ENCODE results near the gene DCTPP1. TPM values are rescaled to one million over a fixed set of nuclear protein-coding genes. Genes with fewer than 3 reads are reported as not detected.

Gene DCTPP1
- total RNA-seq, 1 experiment from 2014 or later = 80.0 TPM

GRCh38 chr16:30395155-30395991 lies 34.5 kb downstream of the DCTPP1 start, which contains the start of gene ZNF48:
ZNF48 (plus strand) TSS chr16:30395420; CDS start chr16:30395795, 375 bp downstream.
- H3K27me3 ChIP-seq = no peaks in the 10 kb centered on the region
- peak within 1 kb of the TSS; percentile 78 for H3K4me3 ChIP-seq
- H3K4me1 ChIP-seq = peaks cover 4% of the 10 kb centered on the region
- peak; percentile 91 to 95 for DNase-seq
- H3K27ac ChIP-seq = peak within 1 kb of the TSS; percentile 64
- H3K36me3 ChIP-seq = no peaks in the 10 kb centered on the region
- no peaks in the 10 kb centered on the region for H3K9me3 ChIP-seq (replicated peaks)

GRCh38 chr16:30394592-30395154 lies 35.2 kb downstream of the DCTPP1 start:
- Histone ChIP-seq H3K4me3 (peak overlapping the region; percentile 78), H3K36me3 (no peaks in the 10 kb centered on the region), H3K27ac (peak overlapping the region; percentile 64), H3K9me3 (replicated peaks) (no peaks in the 10 kb centered on the region), H3K4me1 (peaks cover 4% of the 10 kb centered on the region), H3K27me3 (no peaks in the 10 kb centered on the region)
- DNase-seq = peak; percentile 29 to 50

- no peak for DNase-seq
- Histone ChIP-seq H3K4me1 (no peaks in the 10 kb centered on the region), H3K27me3 (no peaks in the 10 kb centered on the region), H3K27ac (no peak overlapping the region), H3K9me3 (replicated peaks) (no peaks in the 10 kb centered on the region), H3K36me3 (no peaks in the 10 kb centered on the region), H3K4me3 (no peak overlapping the region)
These were observed 46.3 kb downstream of the DCTPP1 start for GRCh38 chr16:30383521-30383920.

DNA sequence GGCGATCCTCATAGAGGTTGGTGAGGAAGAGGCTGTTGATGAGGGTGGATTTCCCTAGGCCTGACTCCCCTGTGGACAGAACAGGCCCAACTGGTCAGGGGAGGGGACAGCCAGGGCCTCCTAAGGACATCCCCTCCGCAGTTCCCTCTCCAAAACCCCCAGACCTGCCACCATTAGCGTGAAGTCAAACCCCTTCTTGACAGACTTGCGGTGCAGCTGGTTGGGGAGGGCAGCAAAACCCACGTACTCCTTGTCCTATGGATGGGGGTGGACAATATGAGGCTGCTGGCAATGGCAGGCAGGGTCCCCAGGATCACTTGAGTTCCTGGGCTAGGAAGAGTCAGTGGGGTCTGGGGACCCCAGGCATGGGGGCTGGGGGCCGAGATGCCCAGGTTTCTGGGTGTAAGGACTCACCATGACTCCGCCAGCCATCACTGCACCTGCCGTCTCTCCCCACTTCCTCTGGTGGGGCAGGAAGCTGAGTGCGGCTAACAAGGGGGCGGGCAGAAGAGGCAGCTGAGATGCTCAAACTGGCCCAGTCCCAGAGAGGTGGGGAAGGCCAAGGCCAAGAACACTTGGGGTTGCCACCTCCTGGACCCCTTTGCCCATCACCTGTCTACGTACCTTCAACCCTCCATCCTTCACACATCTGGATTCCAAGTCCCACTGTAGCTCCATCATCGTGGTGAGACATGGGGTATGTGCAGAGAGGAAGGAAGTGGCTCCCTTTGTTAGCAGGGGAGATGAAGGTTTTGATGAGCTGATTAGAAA lies 47.5 kb downstream of the DCTPP1 start, which contains the start of gene SEPTIN1:
SEPTIN1 (minus strand) TSS at position 451 of the 771 bp plus-strand sequence; CDS start at position 432, 19 bp downstream.
- H3K9me3 ChIP-seq (replicated peaks) = no peaks in the 10 kb centered on the region
- H3K36me3 ChIP-seq = no peaks in the 10 kb centered on the region
- no peak within 1 kb of the TSS for H3K27ac ChIP-seq
- no peak for DNase-seq
- H3K4me3 ChIP-seq = no peak within 1 kb of the TSS
- H3K4me1 ChIP-seq = peaks cover under 1% of the 10 kb centered on the region; the same call in 1 of the 2 replicates
- H3K27me3 ChIP-seq = no peaks in the 10 kb centered on the region

GRCh38 chr16:30381291-30382041 lies 48.4 kb downstream of the DCTPP1 start:
- DNase-seq = no peak
- no peak overlapping the region for H3K27ac ChIP-seq

DNA sequence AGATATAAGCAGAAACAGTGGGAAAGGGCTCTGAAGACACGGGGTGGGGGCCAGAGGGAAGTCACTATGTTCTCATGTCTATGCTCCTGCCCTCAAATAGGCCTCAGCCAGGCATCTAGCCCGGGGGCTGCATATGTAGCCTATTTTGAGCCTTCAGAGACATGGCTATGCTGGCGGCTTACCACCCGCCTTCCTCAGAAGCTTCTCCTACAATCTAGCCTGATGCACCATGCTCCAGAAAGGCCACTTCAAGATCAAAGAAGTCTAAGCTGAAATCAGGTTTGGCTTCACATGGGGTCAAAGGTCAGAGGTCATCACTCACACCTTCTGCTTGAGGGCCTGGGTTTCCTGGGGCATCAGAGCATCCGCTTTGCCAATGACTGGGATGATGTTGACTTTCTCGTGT lies 49.0 kb downstream of the DCTPP1 start:
- no peak for DNase-seq
- Histone ChIP-seq H3K9me3 (replicated peaks) (no peaks in the 10 kb centered on the region), H3K27ac (no peak overlapping the region), H3K27me3 (no peaks in the 10 kb centered on the region), H3K36me3 (no peaks in the 10 kb centered on the region), H3K4me3 (no peak overlapping the region), H3K4me1 (peaks cover 15% of the 10 kb centered on the region)

More at GRCh38 chr16:30381291-30382041, 48.4 kb downstream of the DCTPP1 start:
- Histone ChIP-seq H3K4me1 (peaks cover 9% of the 10 kb centered on the region), H3K27me3 (no peaks in the 10 kb centered on the region), H3K4me3 (no peak overlapping the region), H3K9me3 (replicated peaks) (no peaks in the 10 kb centered on the region), H3K36me3 (no peaks in the 10 kb centered on the region)

GRCh38 chr16:30380072-30380802 lies 49.6 kb downstream of the DCTPP1 start:
- Histone ChIP-seq H3K4me3 (no peak overlapping the region), H3K27me3 (no peaks in the 10 kb centered on the region), H3K36me3 (no peaks in the 10 kb centered on the region), H3K4me1 (peaks cover 19% of the 10 kb centered on the region), H3K9me3 (replicated peaks) (no peaks in the 10 kb centered on the region), H3K27ac (no peak overlapping the region)
- DNase-seq = no peak

DNA sequence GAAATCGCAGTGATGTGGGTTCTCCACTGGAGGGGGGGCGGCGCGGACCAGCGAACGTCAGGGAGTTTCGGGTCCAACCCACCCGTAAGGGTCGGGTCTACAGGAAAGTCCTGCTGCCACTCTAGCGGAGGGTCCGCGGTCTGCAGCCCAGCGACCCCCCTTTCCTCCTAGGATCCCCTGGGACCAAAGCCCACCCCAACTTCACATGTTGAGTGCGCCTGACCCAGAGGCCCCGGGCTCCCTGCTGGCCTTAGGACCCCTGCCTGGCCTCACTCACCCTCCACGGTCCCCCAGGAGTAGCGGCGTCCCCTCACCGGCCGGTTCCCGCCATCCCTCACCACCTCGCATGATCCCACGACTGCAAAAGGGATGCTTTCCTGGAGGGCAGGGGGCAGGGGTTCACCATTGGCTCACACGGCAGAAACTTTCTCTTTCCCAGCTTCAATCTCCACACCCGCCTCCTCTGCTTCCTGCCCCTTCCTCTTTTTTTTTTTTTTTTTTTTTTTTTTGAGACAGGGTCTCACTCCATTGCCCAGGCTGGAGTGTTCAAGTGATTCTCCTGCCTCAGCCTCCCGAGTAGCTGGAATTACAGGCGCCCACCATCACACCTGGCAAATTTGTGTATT lies 50.6 kb downstream of the DCTPP1 start:
- H3K4me1 ChIP-seq = peaks cover 19% of the 10 kb centered on the region
- H3K27me3 ChIP-seq = no peaks in the 10 kb centered on the region
- H3K27ac ChIP-seq = no peak overlapping the region
- H3K9me3 ChIP-seq (replicated peaks) = no peaks in the 10 kb centered on the region
- H3K4me3 ChIP-seq = peak overlapping the region; percentile 77
- no peak for DNase-seq
- no peaks in the 10 kb centered on the region for H3K36me3 ChIP-seq

DNA sequence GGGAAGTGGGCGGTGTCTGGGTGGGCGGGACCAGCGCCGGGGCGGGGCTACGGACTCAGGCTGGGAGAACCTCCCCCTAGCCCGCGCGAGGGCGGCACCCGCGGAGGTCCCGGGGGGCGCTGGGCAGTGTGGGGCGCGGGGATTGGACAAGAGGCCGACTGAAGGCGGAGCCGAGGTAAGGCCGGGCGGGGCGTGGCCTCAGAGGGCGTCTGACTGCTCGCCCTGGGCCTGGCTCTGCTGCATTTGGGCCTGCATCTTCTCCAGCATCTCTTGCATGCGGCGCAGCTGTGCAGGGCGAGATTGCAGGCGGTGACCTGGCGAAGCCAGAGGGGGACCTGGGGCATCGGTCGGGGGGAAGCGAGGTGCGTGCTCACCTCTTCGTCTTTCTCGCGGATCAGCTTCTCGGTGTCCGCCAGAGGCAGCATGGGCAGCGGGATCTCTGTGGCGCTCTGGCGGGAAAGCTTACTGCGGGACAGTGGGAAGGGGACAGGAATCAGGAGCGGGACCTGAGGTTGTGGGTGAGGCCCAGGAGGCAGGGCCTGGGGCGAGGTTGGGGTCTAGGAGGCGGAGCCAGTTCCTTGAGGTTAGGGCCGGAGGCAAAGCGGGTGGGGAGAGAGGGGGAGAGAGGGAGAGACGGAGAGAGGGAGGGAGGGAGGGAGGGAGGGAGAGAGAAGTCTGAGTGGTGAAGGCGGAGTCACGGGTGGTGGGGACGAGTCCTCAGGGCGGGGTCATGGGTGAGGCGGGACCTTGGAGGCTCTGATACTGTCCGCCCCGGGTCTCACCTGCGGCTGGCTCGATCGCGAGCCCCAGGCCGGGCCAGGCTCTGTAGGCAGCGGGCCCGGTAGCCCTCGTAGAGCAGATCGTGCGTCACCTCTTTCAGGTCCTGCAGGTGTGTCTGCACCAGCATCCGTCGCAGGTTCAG lies 51.3 kb downstream of the DCTPP1 start:
- Histone ChIP-seq H3K36me3 (no peaks in the 10 kb centered on the region), H3K9me3 (replicated peaks) (no peaks in the 10 kb centered on the region), H3K4me3 (peak overlapping the region; percentile 77), H3K27ac (peak overlapping the region; percentile 96), H3K27me3 (no peaks in the 10 kb centered on the region), H3K4me1 (peaks cover 19% of the 10 kb centered on the region)
- peak; percentile 99 for DNase-seq

DNA sequence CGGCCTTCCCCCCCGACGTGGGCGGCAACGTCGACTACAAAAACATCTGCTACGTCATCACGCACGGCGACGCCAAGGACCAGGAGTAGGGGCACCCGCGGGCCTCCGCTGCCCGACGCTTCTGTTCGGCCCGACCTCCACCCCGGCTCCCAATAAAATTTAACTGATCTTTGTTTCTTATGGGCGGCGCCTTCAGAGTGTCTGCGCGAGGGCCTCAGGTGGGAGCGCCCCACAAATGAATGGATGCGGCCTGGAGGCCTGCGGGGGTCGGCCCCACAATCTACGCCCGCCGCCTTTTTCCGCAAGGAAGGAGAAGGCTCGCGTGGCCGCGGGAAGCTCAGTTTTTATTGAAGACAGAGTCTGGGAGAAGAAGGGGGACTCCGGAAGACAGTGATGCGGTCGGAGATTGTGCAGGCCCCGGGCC lies 52.0 kb downstream of the DCTPP1 start:
- peak overlapping the region; percentile 77 for H3K4me3 ChIP-seq
- peaks cover 21% of the 10 kb centered on the region for H3K4me1 ChIP-seq
- no peaks in the 10 kb centered on the region for H3K9me3 ChIP-seq (replicated peaks)
- H3K27me3 ChIP-seq = no peaks in the 10 kb centered on the region
- H3K27ac ChIP-seq = peak overlapping the region; percentile 96
- peak; percentile 95 to 96 for DNase-seq
- no peaks in the 10 kb centered on the region for H3K36me3 ChIP-seq

DNA sequence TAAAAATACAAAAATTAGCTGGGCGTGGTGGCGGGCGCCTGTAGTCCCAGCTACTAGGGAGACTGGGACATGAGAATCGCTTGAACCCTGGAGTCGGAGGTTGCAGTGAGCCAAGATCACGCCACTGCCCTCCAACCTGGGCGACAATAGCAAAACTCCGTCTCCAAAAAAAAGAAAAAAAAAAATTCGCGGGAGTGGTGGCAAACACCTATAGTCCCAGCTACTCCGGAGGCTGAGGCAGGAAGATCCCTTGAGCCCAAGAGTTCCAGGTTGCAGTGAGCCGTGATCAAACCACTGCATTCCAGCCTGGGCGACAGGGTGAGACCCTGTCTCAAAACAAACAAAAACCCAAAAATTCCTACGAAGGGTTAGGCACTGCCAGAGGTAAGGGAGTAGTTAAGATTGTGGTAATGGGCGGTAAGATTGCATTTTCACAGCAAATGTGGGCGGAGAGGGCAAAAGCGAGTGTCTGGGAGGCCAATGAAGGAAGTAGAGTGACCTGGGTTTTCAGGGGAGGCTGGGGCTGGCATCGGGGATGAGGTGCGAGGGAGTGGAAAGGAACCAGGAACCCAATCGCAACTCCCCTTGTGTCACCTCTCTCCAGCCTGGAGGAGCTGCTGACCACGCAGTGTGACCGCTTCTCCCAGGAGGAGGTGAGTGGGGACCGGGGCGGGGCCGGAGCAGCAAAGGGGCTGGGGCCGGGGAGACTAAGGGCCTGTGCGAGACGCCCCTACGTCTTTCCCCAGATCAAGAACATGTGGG lies 52.6 kb downstream of the DCTPP1 start:
- no peak for DNase-seq
- Histone ChIP-seq H3K36me3 (no peaks in the 10 kb centered on the region), H3K4me3 (peak overlapping the region; percentile 77), H3K27ac (peak overlapping the region; percentile 96), H3K27me3 (no peaks in the 10 kb centered on the region), H3K4me1 (peaks cover 27% of the 10 kb centered on the region), H3K9me3 (replicated peaks) (no peaks in the 10 kb centered on the region)

- peaks cover 35% of the 10 kb centered on the region for H3K4me1 ChIP-seq
- DNase-seq = peak; percentile 65 to 73
- no peaks in the 10 kb centered on the region for H3K36me3 ChIP-seq
- no peaks in the 10 kb centered on the region for H3K27me3 ChIP-seq
- no peak overlapping the region for H3K4me3 ChIP-seq
- no peaks in the 10 kb centered on the region for H3K9me3 ChIP-seq (replicated peaks)
- peak overlapping the region; percentile 96; the same call in 1 of the 2 replicates for H3K27ac ChIP-seq
These were observed 53.3 kb downstream of the DCTPP1 start for GRCh38 chr16:30376461-30376902.
